ENCODE measurements around the gene SH3TC2. TPM values are rescaled to one million over a fixed set of nuclear protein-coding genes. Genes with fewer than 3 reads are reported as not detected.

SH3TC2 gene
- total and polyA plus RNA-seq, 4 donors, result 1.1 to 2.9 TPM; not detected in 2

- intact Hi-C loops (cut with DNase I), result no loop called here
- Histone ChIP-seq H3K9me3 (ENCODE audit: control insufficient read depth, low read length) (no peaks in the 10 kb centered on the region), H3K27ac (ENCODE audit: low read depth in 1 of 2, low read length in 2 of 2) (no peak overlapping the region), H3K4me1 (ENCODE audit: control insufficient read depth in 1 of 2, insufficient read depth in 2 of 2, low read length in 2 of 2) (no peaks in the 10 kb centered on the region), H3K36me3 (ENCODE audit: control insufficient read depth in 1 of 2, insufficient read depth in 2 of 2, low read length in 1 of 2) (no peaks in the 10 kb centered on the region), H3K27me3 (ENCODE audit: control insufficient read depth in 1 of 2, insufficient read depth in 2 of 2, low read length in 1 of 2) (no peaks in the 10 kb centered on the region), H3K4me3 (ENCODE audit: low read length in 2 of 2) (no peak overlapping the region)
- WGBS, 2 donors, result 94 to 100% methylated on average over 3 of the region's 3 CpGs
- DNase-seq, result no peak
- no peak for ATAC-seq (ENCODE audit: low FRiP score)
Measured at GRCh38 chr5:148956477-148957385, 106.1 kb downstream of the SH3TC2 start.

Small RNAs within 50 kb of the gene (microRNA-seq; reads per million reads assigned to microRNA genes)
- gene MIR584, result 9.9 to 14.9 reads per million in 2 donors

Other genes with a start within 250 kb of the SH3TC2 start
- gene ADRB2, start 236.5 kb downstream of the SH3TC2 start, total RNA-seq, result 1 to 10 TPM; 2.2 to 4.5 TPM
- gene ADRB2, start 236.5 kb downstream of the SH3TC2 start, polyA plus RNA-seq, result under 1 TPM; 0.13 to 0.69 TPM
- gene ABLIM3, start 78.4 kb upstream of the SH3TC2 start, total RNA-seq, result 10 to 100 TPM; 44.4 to 46.0 TPM
- 10 to 100 TPM; 15.8 to 33.1 TPM for gene ABLIM3, start 78.4 kb upstream of the SH3TC2 start, polyA plus RNA-seq
- 10 to 100 TPM; 12.3 to 27.9 TPM for gene AFAP1L1, start 208.8 kb upstream of the SH3TC2 start, total RNA-seq
- gene AFAP1L1, start 208.8 kb upstream of the SH3TC2 start, polyA plus RNA-seq, result 1 to 10 TPM; 1.3 to 3.0 TPM

Measured in aorta (tissue), 5 donors.